IMR-90 (cell line): ENCODE data around the gene LRRC75B. TPM values are rescaled to one million over a fixed set of nuclear protein-coding genes. Genes with fewer than 3 reads are reported as not detected.

Experiments used
- ATAC-seq: fragments of 200-7000 bp; cut with Tn5 transposase; 2 replicates; pipeline ENCODE4 v1.9.1; 2020; ENCODE audit warnings: low read depth, mild to moderate bottlenecking, moderate library complexity
- BruUV-seq: library from RNA; stranded (reverse); fragments of 400-500 nt; replicated peaks from 2 replicates; lab custom pipeline; 2021; lab: Mats Ljungman, UMichigan
- CTCF ChIA-PET: fragments of 300-600 bp; formaldehyde crosslinking; extraction: SDS; loops from one replicate; lab custom pipeline; 2021; ENCODE audit warnings: antibody characterized with exemption; lab: Yijun Ruan, JAX
- POLR2A ChIA-PET: fragments of 300-600 bp; sonication (Branson Sonifier 250); formaldehyde crosslinking; loops from one replicate; lab custom pipeline; 2022; ENCODE audit warnings: antibody characterized with exemption; ENCODE audit not compliant: unreplicated experiment; lab: Charles Lee
- DNase-seq: peaks from one replicate; pipeline ENCODE4 v3.0.0; 2013
- H2AFZ ChIP-seq: replicated peaks from 2 replicates; pipeline ENCODE3; 2013; ENCODE audit warnings: low read length, mild to moderate bottlenecking; ENCODE audit not compliant: poor library complexity
- H2AK5ac ChIP-seq: 2 replicates; pipeline ENCODE4 v1.6.1; 2013; ENCODE audit warnings: low read depth, low read length, inconsistent platforms
- H2AK9ac ChIP-seq: replicated peaks from 2 replicates; pipeline ENCODE3; 2013; ENCODE audit warnings: mild to moderate bottlenecking, low read depth, low read length, moderate library complexity; ENCODE audit not compliant: poor library complexity
- H2BK120ac ChIP-seq: 2 replicates; pipeline ENCODE4 v1.6.1; 2013; ENCODE audit warnings: low read depth, low read length, inconsistent platforms
- H2BK15ac ChIP-seq: 3 replicates; pipeline ENCODE4 v1.6.1; 2013; ENCODE audit warnings: low read depth, low read length, inconsistent platforms
- H2BK20ac ChIP-seq: 2 replicates; pipeline ENCODE4 v1.6.1; 2013; ENCODE audit warnings: low read depth, mild to moderate bottlenecking, inconsistent platforms, low read length, moderate library complexity
- H2BK5ac ChIP-seq: 2 replicates; pipeline ENCODE4 v1.6.1; 2013; ENCODE audit warnings: mild to moderate bottlenecking, low read depth, low read length, inconsistent platforms; ENCODE audit not compliant: poor library complexity, severe bottlenecking
- H3K14ac ChIP-seq: replicated peaks from 2 replicates; pipeline ENCODE4 v1.6.1; 2013; ENCODE audit warnings: low read depth, low read length, inconsistent platforms
- H3K18ac ChIP-seq: 2 replicates; pipeline ENCODE4 v1.6.1; 2013; ENCODE audit warnings: low read depth, low read length, control low read depth
- H3K23ac ChIP-seq: 2 replicates; pipeline ENCODE4 v1.6.1; 2013; ENCODE audit warnings: low read depth, low read length, inconsistent platforms
- H3K27ac ChIP-seq: 2 replicates; pipeline ENCODE4 v1.5.1; 2013; ENCODE audit warnings: mild to moderate bottlenecking, control low read depth, low read length; ENCODE audit not compliant: insufficient read depth
- H3K27me3 ChIP-seq: 2 replicates; pipeline ENCODE4 v1.6.1; 2013; ENCODE audit warnings: low read length; ENCODE audit not compliant: control insufficient read depth, insufficient read depth
- H3K36me3 ChIP-seq: 2 replicates; pipeline ENCODE4 v1.6.1; 2013; ENCODE audit warnings: low read length, mixed read lengths; ENCODE audit not compliant: control insufficient read depth, insufficient read depth
- H3K4ac ChIP-seq: 2 replicates; pipeline ENCODE4 v1.6.1; 2013; ENCODE audit warnings: low read depth, low read length, inconsistent platforms
- H3K4me1 ChIP-seq: 2 replicates; pipeline ENCODE4 v1.6.1; 2013; ENCODE audit warnings: low read length, mixed read lengths; ENCODE audit not compliant: control insufficient read depth, insufficient read depth
- H3K4me2 ChIP-seq: 2 replicates; pipeline ENCODE4 v1.6.1; 2013; ENCODE audit warnings: low read depth, mild to moderate bottlenecking, control low read depth, low read length, moderate library complexity
- H3K4me3 ChIP-seq: 2 replicates; pipeline ENCODE4 v1.5.1; 2013; ENCODE audit warnings: low read depth, mild to moderate bottlenecking, control low read depth, low read length, moderate library complexity; ENCODE audit not compliant: insufficient read depth
- H3K56ac ChIP-seq: 2 replicates; pipeline ENCODE4 v1.6.1; 2013; ENCODE audit warnings: low read length, inconsistent platforms; ENCODE audit not compliant: insufficient read depth; ENCODE audit errors: extremely low read depth
- H3K79me1 ChIP-seq, 2 experiments: 2 replicates each; pipeline ENCODE4 v1.6.1; 2013; ENCODE audit warnings: low read length in 2 of 2, inconsistent platforms in 1 of 2, low read depth in 1 of 2
- H3K9ac ChIP-seq: 2 replicates; pipeline ENCODE4 v1.6.1; 2013; ENCODE audit warnings: low read depth, low read length, control low read depth
- H3K9me1 ChIP-seq: 2 replicates; pipeline ENCODE4 v1.6.1; 2013; ENCODE audit warnings: low read length, inconsistent platforms; ENCODE audit not compliant: insufficient read depth
- H3K9me3 ChIP-seq: 2 replicates; pipeline ENCODE4 v1.6.1; 2013; ENCODE audit warnings: low read length; ENCODE audit not compliant: control insufficient read depth, insufficient read depth
- H4K20me1 ChIP-seq: 2 replicates; pipeline ENCODE4 v1.6.1; 2013; ENCODE audit warnings: low read length, inconsistent platforms; ENCODE audit not compliant: insufficient read depth
- H4K5ac ChIP-seq: 2 replicates; pipeline ENCODE4 v1.6.1; 2013; ENCODE audit warnings: mild to moderate bottlenecking, low read depth, low read length, control low read depth
- H4K8ac ChIP-seq, 2 experiments: 2 replicates each; pipeline ENCODE4 v1.6.1; 2013; ENCODE audit warnings: low read depth in 2 of 2, low read length in 2 of 2, control low read depth in 1 of 2, inconsistent platforms in 1 of 2
- H4K91ac ChIP-seq: 2 replicates; pipeline ENCODE4 v1.6.1; 2013; ENCODE audit warnings: low read depth, low read length, inconsistent platforms; ENCODE audit not compliant: insufficient read depth
- BHLHE40 ChIP-seq: fragments of 150-350 bp; IDR thresholded peaks from 2 replicates; pipeline ENCODE4 v1.6.1; 2016; ENCODE audit warnings: mild to moderate bottlenecking, low read depth, low read length
- CEBPB ChIP-seq: IDR thresholded peaks from 2 replicates; pipeline ENCODE4 v1.6.1; 2012; ENCODE audit warnings: low read depth, low read length, improper control_type of control experiment
- CHD1 ChIP-seq: IDR thresholded peaks from 2 replicates; pipeline ENCODE4 v1.6.1; 2012; ENCODE audit warnings: low read depth, low read length, improper control_type of control experiment
- CTCF ChIP-seq: conservative IDR thresholded peaks from 2 replicates; pipeline ENCODE4 v1.5.1; 2012; ENCODE audit warnings: mild to moderate bottlenecking, low read depth, low read length, improper control_type of control experiment
- ELK1 ChIP-seq: fragments of 150-350 bp; IDR thresholded peaks from 2 replicates; pipeline ENCODE4 v1.6.1; 2016; ENCODE audit warnings: low read depth, mild to moderate bottlenecking, low read length, moderate library complexity, borderline replicate concordance
- FOS ChIP-seq: fragments of 150-350 bp; IDR thresholded peaks from 2 replicates; pipeline ENCODE4 v1.6.1; 2016; ENCODE audit warnings: low read depth, low read length
- MAFK ChIP-seq: IDR thresholded peaks from 2 replicates; pipeline ENCODE4 v1.6.1; 2012; ENCODE audit warnings: low read depth, low read length, improper control_type of control experiment
- MAZ ChIP-seq: IDR thresholded peaks from 2 replicates; pipeline ENCODE4 v1.6.1; 2012; ENCODE audit warnings: low read depth, mild to moderate bottlenecking, low read length, improper control_type of control experiment, moderate library complexity, borderline replicate concordance
- MXI1 ChIP-seq: IDR thresholded peaks from 2 replicates; pipeline ENCODE4 v1.6.1; 2012; ENCODE audit warnings: low read depth, mild to moderate bottlenecking, low read length, moderate library complexity, borderline replicate concordance
- NFE2L2 ChIP-seq: fragments of 150-350 bp; IDR thresholded peaks from 2 replicates; pipeline ENCODE4 v1.6.1; 2016; ENCODE audit warnings: low read depth, mild to moderate bottlenecking, low read length
- POLR2A ChIP-seq: IDR thresholded peaks from 2 replicates; pipeline ENCODE4 v1.6.1; 2012; ENCODE audit warnings: mild to moderate bottlenecking, low read depth, low read length
- RAD21 ChIP-seq: IDR thresholded peaks from 2 replicates; pipeline ENCODE4 v1.6.1; 2012; ENCODE audit warnings: low read length, improper control_type of control experiment
- RCOR1 ChIP-seq: IDR thresholded peaks from 2 replicates; pipeline ENCODE4 v1.6.1; 2012; ENCODE audit warnings: mild to moderate bottlenecking, low read length, improper control_type of control experiment; ENCODE audit not compliant: insufficient replicate concordance
- RFX5 ChIP-seq: IDR thresholded peaks from 2 replicates; pipeline ENCODE4 v1.8.0; 2012; ENCODE audit warnings: low read depth, mild to moderate bottlenecking, low read length, moderate library complexity
- SMC3 ChIP-seq: fragments of 150-350 bp; IDR thresholded peaks from 2 replicates; pipeline ENCODE4 v1.6.1; 2016; ENCODE audit warnings: low read depth, mild to moderate bottlenecking, antibody characterized with exemption, low read length, moderate library complexity
- USF2 ChIP-seq: fragments of 150-350 bp; IDR thresholded peaks from 2 replicates; pipeline ENCODE4 v1.6.1; 2017; ENCODE audit warnings: mild to moderate bottlenecking, antibody characterized with exemption, low read length, low read depth
- WGBS, 2 experiments: methylation state at CpG; one replicate each; pipeline versions ENCODE4 v1.1.5 to v1.1.7; 2013; ENCODE audit warnings: missing lambda C conversion rate in 2 of 2; ENCODE audit not compliant: insufficient read length in 1 of 2; ENCODE audit errors: extremely low coverage in 2 of 2; 5-methylcytosine and 5-hydroxymethylcytosine counted together
- dilution Hi-C: fragments of 300-500 bp; cut with HindIII; formaldehyde crosslinking; loops from one replicate; pipeline ENCODE4 v1.14.3; 2018; ENCODE audit warnings: low sequenced_read_pairs; ENCODE audit not compliant: unreplicated experiment
- in situ Hi-C: fragments of 300-500 bp; cut with MboI; formaldehyde crosslinking; loops from 3 replicates; pipeline ENCODE4 v1.14.3; 2019; ENCODE audit warnings: low sequenced_read_pairs, inconsistent platforms, mixed read lengths
- intact Hi-C: fragments of 100-400 bp; cut with micrococcal nuclease; formaldehyde crosslinking; loops from 2 replicates; pipeline ENCODE4 v1.10.0; 2022
- polyA plus RNA-seq, 3 experiments: library from polyadenylated mRNA; depleted of rRNA; stranded (reverse); fragments of >200 nt; gene quantifications; 2 replicates each; pipeline ENCODE4 v1.2.3, GENCODE V29; 2012; ENCODE audit warnings: low replicate concordance in 1 of 3
- total RNA-seq: library from RNA; depleted of rRNA; stranded (reverse); fragments of >200 nt; gene quantifications from 2 replicates; pipeline ENCODE4 v1.2.3, GENCODE V29; 2012

LRRC75B gene
- total and polyA plus RNA-seq, 2 of the 4 experiments (the other 2 are of a cell fraction) = 1.6 to 10.7 TPM

- H2AK5ac ChIP-seq = no peak overlapping the region
- TF ChIP-seq MAFK (no peak), RCOR1 (no peak), CHD1 (no peak), USF2 (no peak), RAD21 (no peak), BHLHE40 (no peak), CEBPB (no peak), ELK1 (no peak), RFX5 (no peak), CTCF (no peak), MAZ (no peak), NFE2L2 (no peak), FOS (no peak), MXI1 (no peak), SMC3 (no peak), POLR2A (no peak)
- no peak overlapping the region; the same call in 1 of the 2 replicates for H3K14ac ChIP-seq
- H3K4me1 ChIP-seq = no peaks in the 10 kb centered on the region
- ChIA-PET CTCF (no interaction called here), POLR2A (no interaction called here)
- no peak overlapping the region for H3K23ac ChIP-seq
- H3K27ac ChIP-seq = no peak overlapping the region
- H2AFZ ChIP-seq = no peak overlapping the region
- ATAC-seq (no peak), DNase-seq (no peak)
- intact Hi-C loops (no loop called here), in situ Hi-C loops (no loop called here), dilution Hi-C loops (no loop called here)
- no peaks in the 10 kb centered on the region for H3K36me3 ChIP-seq
- H4K5ac ChIP-seq = no peak overlapping the region
- no peak overlapping the region for H3K18ac ChIP-seq
- no TSS peak for BruUV-seq
- H4K20me1 ChIP-seq = no peaks in the 10 kb centered on the region
- H3K4me2 ChIP-seq = no peak overlapping the region
- H4K91ac ChIP-seq = no peak overlapping the region
- H3K27me3 ChIP-seq = no peaks in the 10 kb centered on the region
- H2BK120ac ChIP-seq = no peak overlapping the region
- peaks cover 11% of the 10 kb centered on the region for H3K9me1 ChIP-seq
- H3K4ac ChIP-seq = no peak overlapping the region
- no peaks in the 10 kb centered on the region for H3K9me3 ChIP-seq
- H2BK5ac ChIP-seq = no peak overlapping the region
- 100% methylated on average over 1 of the region's 6 CpGs; no CpG with 5 or more reads in 1 of the 2 experiments for WGBS, 2 experiments
- H4K8ac ChIP-seq = no peak overlapping the region
- H3K9ac ChIP-seq = no peak overlapping the region
- no peak overlapping the region for H2AK9ac ChIP-seq
- no peak overlapping the region for H2BK20ac ChIP-seq
- peaks cover 0 to 8% of the 10 kb centered on the region in 2 experiments; a peak in 2 of 4 replicates for H3K79me1 ChIP-seq
- H3K56ac ChIP-seq = no peak overlapping the region
- no peak overlapping the region for H3K4me3 ChIP-seq
- H2BK15ac ChIP-seq = no peak overlapping the region
These were observed 2.4 kb upstream of the LRRC75B start for GRCh38 chr22:24595228-24595627.
